Omental fat pad (tissue), 4 donors: ENCODE results near the gene IL25. TPM values are rescaled to one million over a fixed set of nuclear protein-coding genes. Genes with fewer than 3 reads are reported as not detected.

Experiments used
- ATAC-seq: fragments of 150-250 bp; one replicate; pipeline ENCODE4 v1.9.1; 2016; ENCODE audit warnings: mild to moderate bottlenecking, moderate library complexity; ENCODE audit not compliant: low FRiP score
- DNase-seq: peaks from one replicate; pipeline ENCODE4 v3.0.0-alpha.2; 2019; ENCODE audit warnings: low spot score
- total RNA-seq, 4 donors: library from RNA; depleted of rRNA; stranded (reverse); fragments of >200 nt; gene quantifications; one replicate each; pipeline ENCODE4 v1.1.0, GENCODE V29; 2016
- TF ChIP-seq, protein P1 (sequence below), 3 donors: fragments of 450-650 bp; IDR thresholded peaks; one replicate each; pipeline ENCODE4 v1.5.1; 2016 to 2017; ENCODE audit warnings: antibody characterized with exemption in 3 of 3, mild to moderate bottlenecking in 3 of 3, moderate library complexity in 2 of 3

The IL25 gene
- total RNA-seq, 4 donors from 2014 or later: not detected

GRCh38 chr14:23359722-23360447 is 12.7 kb upstream of the IL25 start:
- no peak for DNase-seq
- TF ChIP-seq, protein P1, sequence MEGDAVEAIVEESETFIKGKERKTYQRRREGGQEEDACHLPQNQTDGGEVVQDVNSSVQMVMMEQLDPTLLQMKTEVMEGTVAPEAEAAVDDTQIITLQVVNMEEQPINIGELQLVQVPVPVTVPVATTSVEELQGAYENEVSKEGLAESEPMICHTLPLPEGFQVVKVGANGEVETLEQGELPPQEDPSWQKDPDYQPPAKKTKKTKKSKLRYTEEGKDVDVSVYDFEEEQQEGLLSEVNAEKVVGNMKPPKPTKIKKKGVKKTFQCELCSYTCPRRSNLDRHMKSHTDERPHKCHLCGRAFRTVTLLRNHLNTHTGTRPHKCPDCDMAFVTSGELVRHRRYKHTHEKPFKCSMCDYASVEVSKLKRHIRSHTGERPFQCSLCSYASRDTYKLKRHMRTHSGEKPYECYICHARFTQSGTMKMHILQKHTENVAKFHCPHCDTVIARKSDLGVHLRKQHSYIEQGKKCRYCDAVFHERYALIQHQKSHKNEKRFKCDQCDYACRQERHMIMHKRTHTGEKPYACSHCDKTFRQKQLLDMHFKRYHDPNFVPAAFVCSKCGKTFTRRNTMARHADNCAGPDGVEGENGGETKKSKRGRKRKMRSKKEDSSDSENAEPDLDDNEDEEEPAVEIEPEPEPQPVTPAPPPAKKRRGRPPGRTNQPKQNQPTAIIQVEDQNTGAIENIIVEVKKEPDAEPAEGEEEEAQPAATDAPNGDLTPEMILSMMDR (IDR thresholded peaks at IDR 0.05): no peak
- ATAC-seq: no peak

DNA sequence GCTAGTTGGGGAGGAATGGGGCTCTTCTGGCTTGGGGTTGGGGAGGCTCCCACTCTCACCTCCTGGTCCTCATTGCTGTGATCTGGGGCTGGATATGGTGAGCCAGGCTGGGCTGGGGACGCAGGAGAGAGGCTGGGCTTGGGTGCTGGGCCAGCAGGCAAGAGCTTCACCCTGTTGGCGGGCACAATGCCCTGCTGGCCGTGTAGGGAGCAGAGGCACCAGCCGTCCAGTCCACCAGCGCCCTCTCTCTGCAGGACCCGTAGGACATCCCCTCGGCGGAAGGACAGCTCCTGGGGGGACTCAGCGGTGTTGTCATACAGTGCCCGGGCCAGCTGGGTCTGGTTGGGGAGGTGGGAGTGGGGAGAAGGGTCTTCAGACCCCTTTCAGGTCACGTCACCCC is 12.1 kb upstream of the IL25 start:
- no peak for DNase-seq
- no peak for ATAC-seq
- TF ChIP-seq, protein P1 (IDR thresholded peaks at IDR 0.05): no peak

- TF ChIP-seq, protein P1 (IDR thresholded peaks at IDR 0.05): no peak
- DNase-seq (no peak), ATAC-seq (no peak)
These were observed 11.3 kb upstream of the IL25 start for GRCh38 chr14:23361320-23361719.

- ATAC-seq: no peak
- TF ChIP-seq, protein P1 (IDR thresholded peaks at IDR 0.05): no peak
- DNase-seq: no peak
These were observed 10.8 kb upstream of the IL25 start for GRCh38 chr14:23361763-23362162.

DNA sequence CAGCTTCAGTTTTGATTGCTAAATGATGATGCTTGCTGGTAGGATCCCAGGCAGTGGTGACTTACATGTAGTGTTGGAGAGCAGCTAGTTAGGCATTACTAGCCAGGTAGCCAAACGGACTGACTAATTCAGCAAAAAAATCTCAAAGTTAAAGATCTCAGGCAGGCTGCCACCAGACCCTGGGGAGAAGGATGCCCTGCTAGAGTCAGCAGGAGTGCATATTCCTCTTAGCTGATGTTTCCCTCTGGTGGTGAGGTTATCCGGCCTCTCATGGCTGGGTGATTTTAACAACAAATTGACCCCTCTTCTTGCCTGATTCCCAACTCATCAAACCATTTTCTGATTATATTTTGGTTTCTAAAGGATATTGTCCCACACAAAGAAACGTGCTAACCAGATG is 10.4 kb upstream of the IL25 start:
- TF ChIP-seq, protein P1 (IDR thresholded peaks at IDR 0.05): no peak
- ATAC-seq (no peak), DNase-seq (no peak)

DNA sequence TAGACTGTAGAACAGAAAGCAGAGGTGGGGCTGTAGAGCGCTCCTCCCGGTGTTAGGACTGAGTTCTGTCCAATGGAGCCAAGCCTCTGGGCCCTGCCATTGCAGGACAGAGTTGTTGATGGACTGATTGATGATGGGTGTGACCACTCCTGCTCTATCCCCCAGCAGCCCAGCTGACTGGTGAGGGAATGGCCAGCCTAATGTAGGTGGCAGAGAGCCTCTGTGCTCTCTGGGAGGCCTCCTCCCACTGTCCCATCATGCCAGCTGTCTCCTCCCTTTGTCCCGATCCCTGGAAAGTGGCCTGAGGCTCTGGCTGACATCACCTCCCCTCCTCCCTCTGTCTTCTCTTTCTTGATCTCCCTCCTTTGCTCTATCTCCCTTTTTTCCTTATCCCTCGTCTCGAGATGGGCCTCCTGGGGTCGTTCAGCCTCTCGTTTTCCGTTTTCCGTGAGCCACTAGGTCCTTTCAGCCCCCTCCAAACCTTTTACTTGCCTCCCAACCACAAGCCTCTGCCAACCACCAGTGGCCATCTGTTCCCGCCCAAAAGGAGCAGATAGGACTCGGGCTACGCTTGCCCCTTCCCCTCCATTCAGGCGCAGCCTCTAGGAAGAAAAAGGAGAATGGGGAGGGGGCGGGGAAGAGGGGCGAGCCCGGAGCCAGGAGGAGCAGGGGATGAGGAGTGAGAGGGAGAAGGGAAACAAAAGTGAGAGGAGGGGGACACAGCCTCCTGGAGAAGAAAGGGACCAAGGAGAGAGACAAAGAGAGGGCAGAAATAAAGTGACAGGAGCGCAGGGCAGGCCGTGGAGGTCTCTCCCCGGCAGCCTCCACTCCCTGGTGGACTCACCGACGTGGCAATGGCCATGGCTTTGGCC is 8.2 kb upstream of the IL25 start:
- no peak for DNase-seq
- ATAC-seq: no peak
- TF ChIP-seq, protein P1 (IDR thresholded peaks at IDR 0.05): no peak
